PC-9 (cell line): ENCODE data around the gene GAS2L1. TPM values are rescaled to one million over a fixed set of nuclear protein-coding genes. Genes with fewer than 3 reads are reported as not detected.

Experiments used
- BruUV-seq: library from RNA; stranded (reverse); fragments of 400-500 nt; replicated peaks from 2 replicates; lab custom pipeline; 2021; lab: Mats Ljungman, UMichigan
- CTCF ChIA-PET: fragments of 300-600 bp; sonication (Branson Sonifier 250); formaldehyde crosslinking; loops from one replicate; lab custom pipeline; 2022; ENCODE audit warnings: antibody characterized with exemption; lab: Charles Lee
- POLR2A ChIA-PET: fragments of 300-600 bp; sonication (Branson Sonifier 250); formaldehyde crosslinking; loops from one replicate; lab custom pipeline; 2022; ENCODE audit warnings: antibody characterized with exemption; ENCODE audit not compliant: unreplicated experiment; lab: Charles Lee
- DNase-seq, 2 experiments: peaks; one replicate each; pipeline versions ENCODE4 v3.0.0 to v3.0.0-alpha.2; 2015 to 2022; ENCODE audit warnings: mixed read lengths in 1 of 2
- H2AFZ ChIP-seq: fragments of 200-600 bp; sonication (generic); 2 replicates; pipeline ENCODE4 v1.8.1; 2017; ENCODE audit warnings: antibody characterized with exemption
- H3F3A ChIP-seq: fragments of 200-600 bp; sonication (generic); 2 replicates; pipeline ENCODE4 v1.8.1; 2017; ENCODE audit warnings: antibody characterized with exemption, mild to moderate bottlenecking, low read depth; ENCODE audit not compliant: insufficient read depth
- H3K27ac ChIP-seq: fragments of 200-600 bp; sonication (generic); 2 replicates; pipeline ENCODE4 v1.6.1; 2016; ENCODE audit warnings: mixed run types
- H3K27me3 ChIP-seq: fragments of 200-600 bp; sonication (generic); 2 replicates; pipeline ENCODE4 v1.6.1; 2016; ENCODE audit warnings: low read depth, mixed run types; ENCODE audit not compliant: insufficient read depth
- H3K36me3 ChIP-seq: fragments of 200-600 bp; sonication (generic); 2 replicates; pipeline ENCODE4 v1.6.1; 2016; ENCODE audit warnings: low read depth, mixed run types
- H3K4me1 ChIP-seq: fragments of 200-600 bp; sonication (generic); replicated peaks from 2 replicates; pipeline ENCODE4 v1.6.1; 2016; ENCODE audit warnings: mixed run types; ENCODE audit not compliant: insufficient read depth
- H3K4me2 ChIP-seq: fragments of 200-600 bp; sonication (generic); 2 replicates; pipeline ENCODE4 v1.6.1; 2017; ENCODE audit warnings: mixed run types
- H3K4me3 ChIP-seq: fragments of 200-600 bp; sonication (generic); 2 replicates; pipeline ENCODE4 v1.6.1; 2016; ENCODE audit warnings: mixed run types
- H3K79me2 ChIP-seq: fragments of 200-600 bp; sonication (generic); 2 replicates; pipeline ENCODE4 v1.6.1; 2017; ENCODE audit warnings: low read depth, mixed run types
- H3K9me2 ChIP-seq: fragments of 200-600 bp; sonication (generic); 2 replicates; pipeline ENCODE4 v1.8.1; 2017; ENCODE audit warnings: mild to moderate bottlenecking; ENCODE audit not compliant: insufficient read depth
- H3K9me3 ChIP-seq: fragments of 200-600 bp; sonication (generic); 2 replicates; pipeline ENCODE4 v1.8.1; 2016; ENCODE audit warnings: low read depth; ENCODE audit not compliant: insufficient read depth
- H4K20me1 ChIP-seq: fragments of 200-600 bp; sonication (generic); 2 replicates; pipeline ENCODE4 v1.8.1; 2017; ENCODE audit not compliant: insufficient read depth
- EZH2 ChIP-seq: fragments of 200-600 bp; sonication (generic); IDR thresholded peaks from 2 replicates; pipeline ENCODE4 v1.8.0; 2017; ENCODE audit warnings: antibody characterized with exemption, low read depth
- intact Hi-C: fragments of 100-400 bp; cut with micrococcal nuclease; formaldehyde crosslinking; loops from one replicate; pipeline ENCODE4 v1.10.0; 2022; ENCODE audit not compliant: unreplicated experiment
- total RNA-seq: library from RNA; stranded (reverse); gene quantifications from 2 replicates; pipeline ENCODE4 v1.2.3, GENCODE V29; 2021
- TF ChIP-seq, protein P1 (sequence below): fragments of 200-600 bp; sonication (generic); conservative IDR thresholded peaks from 2 replicates; pipeline ENCODE4 v1.6.1; 2017; ENCODE audit warnings: mixed run types, antibody characterized with exemption, mild to moderate bottlenecking, moderate library complexity

The GAS2L1 gene
- total RNA-seq, 1 experiment from 2014 or later, result 15.2 TPM

DNA sequence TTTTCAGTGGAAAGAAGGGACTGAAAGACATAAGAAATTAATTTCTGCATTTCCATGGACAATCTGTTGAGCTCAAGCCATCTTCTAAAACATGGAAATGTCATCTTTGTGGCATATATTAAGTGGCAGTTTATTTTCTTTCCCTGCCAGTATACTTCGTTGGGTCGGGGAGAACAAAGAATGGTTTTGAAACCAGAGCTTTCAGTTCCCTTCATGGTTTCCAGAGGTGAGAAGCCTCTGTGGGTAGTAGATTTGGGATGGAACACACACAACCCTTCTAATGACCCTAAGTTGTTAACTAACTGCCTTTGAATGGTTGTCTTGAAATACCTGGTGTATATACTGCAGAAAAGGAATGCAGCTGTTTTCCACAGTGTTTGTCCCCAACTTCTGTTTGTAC is 17.6 kb upstream of the GAS2L1 start:
- Histone ChIP-seq H3K9me3 (no peaks in the 10 kb centered on the region), H3K36me3 (peaks cover 81% of the 10 kb centered on the region), H3K4me3 (no peak overlapping the region), H3K79me2 (peaks cover 37% of the 10 kb centered on the region), H3K4me2 (no peak overlapping the region), H3F3A (peaks cover 75% of the 10 kb centered on the region), H4K20me1 (peaks cover 86% of the 10 kb centered on the region), H2AFZ (no peak overlapping the region), H3K9me2 (no peaks in the 10 kb centered on the region), H3K4me1 (no peaks in the 10 kb centered on the region), H3K27me3 (no peaks in the 10 kb centered on the region), H3K27ac (no peak overlapping the region)
- ChIA-PET CTCF (no interaction called here), POLR2A (interaction anchor here (0.5 kb wide), 1 partner anchor 9 kb away, joined by 3 read pairs; no protein-coding TSS in a partner anchor)
- intact Hi-C loops, result no loop called here
- BruUV-seq, result no TSS peak
- TF ChIP-seq, protein P1, sequence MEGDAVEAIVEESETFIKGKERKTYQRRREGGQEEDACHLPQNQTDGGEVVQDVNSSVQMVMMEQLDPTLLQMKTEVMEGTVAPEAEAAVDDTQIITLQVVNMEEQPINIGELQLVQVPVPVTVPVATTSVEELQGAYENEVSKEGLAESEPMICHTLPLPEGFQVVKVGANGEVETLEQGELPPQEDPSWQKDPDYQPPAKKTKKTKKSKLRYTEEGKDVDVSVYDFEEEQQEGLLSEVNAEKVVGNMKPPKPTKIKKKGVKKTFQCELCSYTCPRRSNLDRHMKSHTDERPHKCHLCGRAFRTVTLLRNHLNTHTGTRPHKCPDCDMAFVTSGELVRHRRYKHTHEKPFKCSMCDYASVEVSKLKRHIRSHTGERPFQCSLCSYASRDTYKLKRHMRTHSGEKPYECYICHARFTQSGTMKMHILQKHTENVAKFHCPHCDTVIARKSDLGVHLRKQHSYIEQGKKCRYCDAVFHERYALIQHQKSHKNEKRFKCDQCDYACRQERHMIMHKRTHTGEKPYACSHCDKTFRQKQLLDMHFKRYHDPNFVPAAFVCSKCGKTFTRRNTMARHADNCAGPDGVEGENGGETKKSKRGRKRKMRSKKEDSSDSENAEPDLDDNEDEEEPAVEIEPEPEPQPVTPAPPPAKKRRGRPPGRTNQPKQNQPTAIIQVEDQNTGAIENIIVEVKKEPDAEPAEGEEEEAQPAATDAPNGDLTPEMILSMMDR, result no peak
- no peak for TF ChIP-seq EZH2
- DNase-seq, result no peak

DNA sequence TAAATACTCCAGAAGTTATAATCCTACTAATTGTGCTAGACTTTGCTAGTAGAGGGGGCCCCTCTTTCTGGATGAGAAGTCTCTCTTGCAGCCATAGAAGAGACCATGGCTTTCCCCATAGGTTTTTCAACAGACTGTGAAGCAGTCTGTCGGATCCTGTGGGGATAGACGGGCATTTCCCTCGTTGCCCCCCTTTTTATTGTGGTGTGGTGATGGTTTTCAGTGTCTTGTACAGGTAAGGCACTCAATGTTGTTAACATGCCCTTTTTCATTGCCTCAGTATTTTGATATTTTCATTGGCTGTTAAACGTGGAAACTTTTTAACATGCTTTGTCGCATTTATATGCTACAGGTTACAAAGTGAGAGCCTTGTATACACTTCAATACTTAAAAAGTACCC is 16.4 kb upstream of the GAS2L1 start:
- Histone ChIP-seq H3K4me3 (no peak overlapping the region), H3K27ac (no peak overlapping the region), H3K9me3 (no peaks in the 10 kb centered on the region), H2AFZ (no peak overlapping the region), H3K36me3 (peaks cover 82% of the 10 kb centered on the region), H3F3A (peaks cover 74% of the 10 kb centered on the region), H3K79me2 (peaks cover 27% of the 10 kb centered on the region), H3K4me2 (no peak overlapping the region), H3K27me3 (no peaks in the 10 kb centered on the region), H4K20me1 (peaks cover 84% of the 10 kb centered on the region), H3K9me2 (no peaks in the 10 kb centered on the region), H3K4me1 (no peaks in the 10 kb centered on the region)
- POLR2A ChIA-PET, result no interaction called here
- no peak for TF ChIP-seq EZH2
- TF ChIP-seq, protein P1, result no peak
- CTCF ChIA-PET, result no interaction called here
- DNase-seq, result no peak
- intact Hi-C loops, result no loop called here
- no TSS peak for BruUV-seq

DNA sequence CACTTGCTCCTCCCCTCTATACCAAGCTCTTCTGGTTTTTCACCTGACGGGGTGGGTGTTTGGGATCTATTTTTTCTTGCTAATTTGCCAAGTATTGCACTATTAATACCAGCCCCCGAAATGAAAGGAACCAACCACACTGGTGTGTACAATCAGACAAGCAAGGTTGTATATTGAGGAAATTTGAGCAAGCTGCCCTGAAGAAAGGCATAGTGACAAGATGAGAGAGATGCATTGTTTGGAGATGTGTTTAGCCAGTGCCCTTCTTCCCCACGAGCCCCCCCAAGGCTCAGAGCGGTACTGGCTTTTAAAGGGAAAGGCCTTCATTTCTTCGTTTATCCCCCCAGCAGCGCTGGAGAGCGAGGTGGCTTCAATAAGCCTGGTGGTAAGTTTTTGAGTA is 15.2 kb upstream of the GAS2L1 start:
- Histone ChIP-seq H3F3A (peaks cover 79% of the 10 kb centered on the region), H3K79me2 (peaks cover 23% of the 10 kb centered on the region), H3K9me2 (no peaks in the 10 kb centered on the region), H3K36me3 (peaks cover 84% of the 10 kb centered on the region), H3K27ac (no peak overlapping the region), H3K4me2 (no peak overlapping the region), H3K27me3 (no peaks in the 10 kb centered on the region), H2AFZ (no peak overlapping the region), H3K4me1 (no peaks in the 10 kb centered on the region), H3K9me3 (no peaks in the 10 kb centered on the region), H3K4me3 (no peak overlapping the region), H4K20me1 (peaks cover 84% of the 10 kb centered on the region)
- POLR2A ChIA-PET, result no interaction called here
- intact Hi-C loops, result no loop called here
- TF ChIP-seq EZH2, result no peak
- TF ChIP-seq, protein P1, result no peak
- CTCF ChIA-PET, result no interaction called here
- no peak for DNase-seq
- BruUV-seq, result no TSS peak
